AG04450 (cell line): ENCODE data around the gene CCDC40. TPM values are rescaled to one million over a fixed set of nuclear protein-coding genes. Genes with fewer than 3 reads are reported as not detected.

ENCODE experiments used
- CTCF ChIA-PET: fragments of 300-600, 350-600 bp; formaldehyde crosslinking; extraction: SDS; loops from one replicate; lab custom pipeline; 2022; ENCODE audit warnings: antibody characterized with exemption, inconsistent platforms; lab: Charles Lee
- POLR2A ChIA-PET: fragments of 350-600 bp; formaldehyde crosslinking; extraction: SDS; loops from one replicate; lab custom pipeline; 2021; ENCODE audit warnings: antibody characterized with exemption, inconsistent platforms; lab: Yijun Ruan, JAX
- DNase-seq: peaks from one replicate; pipeline ENCODE4 v3.0.0-alpha.2; 2011; ENCODE audit warnings: low read depth, low spot score
- H3K27ac ChIP-seq: one replicate; pipeline ENCODE4 v1.5.1; 2012; ENCODE audit warnings: low read depth, low read length, control low read depth
- H3K27me3 ChIP-seq: one replicate; pipeline ENCODE4 v1.6.0; 2012; ENCODE audit warnings: low read length; ENCODE audit not compliant: control insufficient read depth, insufficient read depth
- H3K4me3 ChIP-seq: 2 replicates; pipeline ENCODE4 v1.5.1; 2011; ENCODE audit warnings: mild to moderate bottlenecking, low read depth, low read length, control low read depth
- H3K9me3 ChIP-seq: 2 replicates; pipeline ENCODE4 v1.5.1; 2012; ENCODE audit warnings: low read length; ENCODE audit not compliant: control insufficient read depth, insufficient read depth
- polyA plus RNA-seq: library from polyadenylated mRNA; depleted of rRNA; stranded (reverse); fragments of >200 nt; gene quantifications from 2 replicates; pipeline ENCODE4 v1.2.3, GENCODE V29; 2011
- TF ChIP-seq, protein P1 (sequence below): IDR thresholded peaks from 2 replicates; pipeline ENCODE4 v1.5.1; 2011; ENCODE audit warnings: low read depth, low read length, control low read depth, inconsistent platforms

The CCDC40 gene
- polyA plus RNA-seq, 1 experiment: 2.4 TPM

DNA sequence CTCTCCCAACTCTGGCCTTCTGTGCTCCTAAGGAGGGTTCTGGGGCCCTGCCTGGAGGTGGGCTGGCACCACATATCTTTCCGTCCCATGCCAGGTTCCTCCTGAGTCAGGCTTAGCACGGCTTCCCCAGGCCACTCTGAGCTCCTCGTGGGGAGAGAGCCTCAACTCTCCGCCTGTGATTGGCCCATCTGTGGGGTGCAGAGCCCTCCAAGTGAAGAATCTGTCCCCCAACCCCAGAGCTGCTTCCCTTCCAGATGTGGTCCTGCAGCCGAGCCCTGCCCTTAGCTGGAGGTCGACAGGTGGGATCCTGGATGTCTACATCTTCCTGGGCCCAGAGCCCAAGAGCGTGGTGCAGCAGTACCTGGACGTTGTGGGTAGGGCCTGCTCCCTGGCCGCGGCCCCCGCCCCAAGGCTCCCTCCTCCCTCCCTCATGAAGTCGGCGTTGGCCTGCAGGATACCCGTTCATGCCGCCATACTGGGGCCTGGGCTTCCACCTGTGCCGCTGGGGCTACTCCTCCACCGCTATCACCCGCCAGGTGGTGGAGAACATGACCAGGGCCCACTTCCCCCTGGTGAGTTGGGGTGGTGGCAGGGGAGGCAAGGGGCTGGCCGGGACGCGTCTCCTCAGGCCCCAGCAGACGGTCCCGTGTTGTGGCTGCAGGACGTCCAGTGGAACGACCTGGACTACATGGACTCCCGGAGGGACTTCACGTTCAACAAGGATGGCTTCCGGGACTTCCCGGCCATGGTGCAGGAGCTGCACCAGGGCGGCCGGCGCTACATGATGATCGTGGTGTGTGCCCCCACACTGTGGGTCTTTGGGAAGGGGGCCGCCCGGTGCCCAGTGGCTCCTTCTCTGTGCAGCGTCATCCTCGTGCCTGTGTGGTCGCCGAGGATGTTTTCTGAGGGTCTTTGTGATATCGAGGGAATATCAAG is 71.9 kb downstream of the CCDC40 start:
- Histone ChIP-seq H3K4me3 (no peak overlapping the region), H3K27ac (no peak overlapping the region), H3K9me3 (no peaks in the 10 kb centered on the region; the same call in 1 of the 2 replicates), H3K27me3 (no peaks in the 10 kb centered on the region)
- POLR2A ChIA-PET: no interaction called here
- TF ChIP-seq, protein P1, sequence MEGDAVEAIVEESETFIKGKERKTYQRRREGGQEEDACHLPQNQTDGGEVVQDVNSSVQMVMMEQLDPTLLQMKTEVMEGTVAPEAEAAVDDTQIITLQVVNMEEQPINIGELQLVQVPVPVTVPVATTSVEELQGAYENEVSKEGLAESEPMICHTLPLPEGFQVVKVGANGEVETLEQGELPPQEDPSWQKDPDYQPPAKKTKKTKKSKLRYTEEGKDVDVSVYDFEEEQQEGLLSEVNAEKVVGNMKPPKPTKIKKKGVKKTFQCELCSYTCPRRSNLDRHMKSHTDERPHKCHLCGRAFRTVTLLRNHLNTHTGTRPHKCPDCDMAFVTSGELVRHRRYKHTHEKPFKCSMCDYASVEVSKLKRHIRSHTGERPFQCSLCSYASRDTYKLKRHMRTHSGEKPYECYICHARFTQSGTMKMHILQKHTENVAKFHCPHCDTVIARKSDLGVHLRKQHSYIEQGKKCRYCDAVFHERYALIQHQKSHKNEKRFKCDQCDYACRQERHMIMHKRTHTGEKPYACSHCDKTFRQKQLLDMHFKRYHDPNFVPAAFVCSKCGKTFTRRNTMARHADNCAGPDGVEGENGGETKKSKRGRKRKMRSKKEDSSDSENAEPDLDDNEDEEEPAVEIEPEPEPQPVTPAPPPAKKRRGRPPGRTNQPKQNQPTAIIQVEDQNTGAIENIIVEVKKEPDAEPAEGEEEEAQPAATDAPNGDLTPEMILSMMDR: no peak
- no peak for DNase-seq
- CTCF ChIA-PET: no interaction called here

GRCh38 chr17:80109066-80109660 is 72.7 kb downstream of the CCDC40 start:
- TF ChIP-seq, protein P1: no peak
- Histone ChIP-seq H3K27me3 (no peaks in the 10 kb centered on the region), H3K4me3 (no peak overlapping the region), H3K9me3 (no peaks in the 10 kb centered on the region; the same call in 1 of the 2 replicates), H3K27ac (no peak overlapping the region)
- ChIA-PET POLR2A (no interaction called here), CTCF (no interaction called here)
- DNase-seq: no peak

DNA sequence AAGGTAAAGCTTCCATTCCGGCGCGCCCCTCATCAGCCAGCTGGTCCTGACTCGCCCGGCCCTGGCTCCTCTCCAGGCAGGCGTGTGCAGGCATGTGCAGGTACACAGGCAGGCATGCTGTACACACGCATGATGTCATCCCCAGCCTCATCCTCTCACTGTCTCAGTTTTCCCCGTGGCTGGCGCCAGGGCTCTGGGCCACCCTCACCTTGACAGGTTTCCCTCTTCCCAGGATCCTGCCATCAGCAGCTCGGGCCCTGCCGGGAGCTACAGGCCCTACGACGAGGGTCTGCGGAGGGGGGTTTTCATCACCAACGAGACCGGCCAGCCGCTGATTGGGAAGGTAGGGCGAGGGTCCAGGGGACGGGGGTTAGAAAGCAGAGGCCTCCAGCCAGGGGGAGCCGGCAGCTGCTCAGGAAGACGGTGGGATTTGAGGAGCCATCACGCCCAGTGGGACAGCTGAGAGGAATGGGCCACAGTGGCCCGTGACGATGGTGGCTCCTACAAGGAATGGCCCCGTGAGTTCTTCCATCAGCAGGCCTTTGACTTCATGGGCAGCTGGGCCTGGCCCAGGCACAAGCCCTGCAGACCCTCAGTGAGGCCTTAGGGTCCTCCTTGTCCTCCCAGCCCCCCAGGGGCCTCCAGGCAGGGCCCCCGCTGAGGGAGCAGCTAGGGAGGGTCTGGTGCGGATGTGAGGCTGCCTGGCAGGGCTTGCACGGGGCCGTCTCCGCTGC is 73.4 kb downstream of the CCDC40 start:
- no peak overlapping the region for H3K4me3 ChIP-seq
- ChIA-PET CTCF (no interaction called here), POLR2A (no interaction called here)
- no peaks in the 10 kb centered on the region for H3K27me3 ChIP-seq
- no peak overlapping the region for H3K27ac ChIP-seq
- no peak for DNase-seq
- H3K9me3 ChIP-seq: no peaks in the 10 kb centered on the region; the same call in 1 of the 2 replicates
- TF ChIP-seq, protein P1: no peak

- no peak overlapping the region for H3K27ac ChIP-seq
- no peak for DNase-seq
- H3K9me3 ChIP-seq: no peaks in the 10 kb centered on the region; the same call in 1 of the 2 replicates
- TF ChIP-seq, protein P1: no peak
- no peaks in the 10 kb centered on the region for H3K27me3 ChIP-seq
- CTCF ChIA-PET: interaction anchor here (0.9 kb wide), 1 partner anchor 28 kb away, joined by 8 read pairs; no protein-coding TSS in a partner anchor
- no peak overlapping the region for H3K4me3 ChIP-seq
- POLR2A ChIA-PET: no interaction called here
Observed at GRCh38 chr17:80110447-80110812, 74.0 kb downstream of the CCDC40 start.
